CD14-positive monocyte (primary cell): ENCODE measurements around the gene IPPK. TPM values are rescaled to one million over a fixed set of nuclear protein-coding genes. Genes with fewer than 3 reads are reported as not detected.

Source experiments
- DNase-seq, 3 donors: peaks; one replicate each; pipeline ENCODE4 v3.0.0-alpha.2; 2011 to 2022
- H2AFZ ChIP-seq: 2 replicates; pipeline ENCODE4 v1.6.0; 2012; ENCODE audit warnings: mild to moderate bottlenecking, low read depth, low read length, inconsistent platforms; ENCODE audit not compliant: insufficient read depth, poor library complexity, severe bottlenecking
- H3K27ac ChIP-seq, 2 donors: 1 replicate in 1 of 2; 2 replicates in 1 of 2; pipeline ENCODE4 v1.5.1; 2012 to 2013; ENCODE audit warnings: low read length in 2 of 2, control low read depth in 1 of 2, inconsistent platforms in 1 of 2, low read depth in 1 of 2, mild to moderate bottlenecking in 1 of 2
- H3K27me3 ChIP-seq, 2 donors: one replicate each; pipeline versions ENCODE4 v1.6.0 to v1.6.1; 2011 to 2013; ENCODE audit warnings: low read length in 2 of 2; ENCODE audit not compliant: control insufficient read depth in 2 of 2, insufficient read depth in 2 of 2
- H3K36me3 ChIP-seq, 2 donors: replicated peaks in 1 of 2; 1 replicate in 1 of 2; 2 replicates in 1 of 2; pipeline versions ENCODE4 v1.5.1 to v1.6.1; 2012 to 2013; ENCODE audit warnings: low read length in 2 of 2, control low read depth in 1 of 2, inconsistent platforms in 1 of 2, mild to moderate bottlenecking in 1 of 2; ENCODE audit not compliant: insufficient read depth in 2 of 2, control insufficient read depth in 1 of 2
- H3K4me1 ChIP-seq, 2 donors: 1 replicate in 1 of 2; 2 replicates in 1 of 2; pipeline versions ENCODE4 v1.5.1 to v1.6.1; 2012 to 2013; ENCODE audit warnings: low read length in 2 of 2, control low read depth in 1 of 2, inconsistent platforms in 1 of 2, mild to moderate bottlenecking in 1 of 2, moderate library complexity in 1 of 2; ENCODE audit not compliant: insufficient read depth in 2 of 2, control insufficient read depth in 1 of 2
- H3K4me2 ChIP-seq: replicated peaks from 2 replicates; pipeline ENCODE3; 2012; ENCODE audit warnings: low read length, moderate library complexity, mild to moderate bottlenecking; ENCODE audit not compliant: poor library complexity, severe bottlenecking; ENCODE audit errors: extremely low read depth
- H3K4me3 ChIP-seq, 3 experiments: fragments of 200-600 bp in 1 of 3; sonication (generic) in 1 of 3; replicated peaks in 1 of 3; 1 replicate in 2 of 3; 2 replicates in 1 of 3; pipeline ENCODE4 v1.5.1; 2011 to 2013; ENCODE audit warnings: low read length in 3 of 3, mild to moderate bottlenecking in 3 of 3, control low read depth in 2 of 3, low read depth in 2 of 3, inconsistent platforms in 1 of 3, moderate library complexity in 1 of 3
- H3K79me2 ChIP-seq: 2 replicates; pipeline ENCODE4 v1.6.0; 2012; ENCODE audit warnings: mild to moderate bottlenecking, control low read depth, inconsistent platforms, low read length, moderate library complexity; ENCODE audit not compliant: insufficient read depth
- H3K9ac ChIP-seq: 2 replicates; pipeline ENCODE4 v1.6.0; 2017; ENCODE audit warnings: low read length, mild to moderate bottlenecking; ENCODE audit not compliant: insufficient read depth, poor library complexity, severe bottlenecking
- H3K9me3 ChIP-seq, 2 donors: replicated peaks in 1 of 2; 1 replicate in 1 of 2; 2 replicates in 1 of 2; pipeline versions ENCODE4 v1.5.1 to v1.6.1; 2012 to 2013; ENCODE audit warnings: low read length in 2 of 2, control low read depth in 1 of 2; ENCODE audit not compliant: control insufficient read depth in 1 of 2, insufficient read depth in 1 of 2
- H4K20me1 ChIP-seq: 2 replicates; pipeline ENCODE4 v1.6.0; 2012; ENCODE audit warnings: mild to moderate bottlenecking, low read length, control low read depth, moderate library complexity; ENCODE audit not compliant: insufficient read depth
- H3K27ac Mint-ChIP-seq, 7 donors: one replicate each; pipeline ENCODE4 v1.8.0; 2020; ENCODE audit warnings: mild to moderate bottlenecking in 7 of 7, mixed read lengths in 7 of 7, moderate library complexity in 6 of 7, inconsistent platforms in 2 of 7
- H3K27me3 Mint-ChIP-seq, 3 donors: one replicate each; pipeline ENCODE4 v1.8.0; 2021 to 2022; ENCODE audit warnings: low read depth in 3 of 3, mild to moderate bottlenecking in 3 of 3, mixed read lengths in 3 of 3, moderate library complexity in 3 of 3, inconsistent platforms in 1 of 3
- H3K36me3 Mint-ChIP-seq, 2 donors: one replicate each; pipeline ENCODE4 v1.8.0; 2020; ENCODE audit warnings: mixed read lengths in 2 of 2, inconsistent platforms in 1 of 2, mild to moderate bottlenecking in 1 of 2
- H3K4me1 Mint-ChIP-seq: one replicate; pipeline ENCODE4 v1.8.0; 2020; ENCODE audit warnings: mild to moderate bottlenecking, mixed read lengths
- H3K4me3 Mint-ChIP-seq, 2 donors: one replicate each; pipeline ENCODE4 v1.8.0; 2020; ENCODE audit warnings: mild to moderate bottlenecking in 2 of 2, mixed read lengths in 2 of 2, moderate library complexity in 1 of 2
- H3K9me3 Mint-ChIP-seq, 7 donors: one replicate each; pipeline ENCODE4 v1.8.0; 2020 to 2022; ENCODE audit warnings: mixed read lengths in 7 of 7, mild to moderate bottlenecking in 6 of 7, moderate library complexity in 6 of 7, inconsistent platforms in 2 of 7
- CTCF ChIP-seq: fragments of 200-600 bp; IDR thresholded peaks from one replicate; pipeline ENCODE4 v1.8.0; 2022; ENCODE audit warnings: antibody characterized with exemption, mild to moderate bottlenecking
- WGBS: methylation state at CpG from one replicate; pipeline ENCODE4 v1.1.5; 2013; ENCODE audit warnings: missing lambda C conversion rate; ENCODE audit not compliant: insufficient coverage; 5-methylcytosine and 5-hydroxymethylcytosine counted together
- intact Hi-C, 2 donors: fragments of 100-400 bp; cut with micrococcal nuclease; formaldehyde crosslinking; loops; one replicate each; pipeline versions ENCODE4 v1.15.0 to v1.15.1; 2023
- polyA plus RNA-seq, 3 donors: library from polyadenylated mRNA; depleted of rRNA in 1 of 3; unstranded in 2 of 3; stranded (reverse) in 1 of 3; fragments of 300-500 nt in 2 of 3; fragments of >200 nt in 1 of 3; fragmentation: Illumina TruSeq in 2 of 3; gene quantifications; 1 replicate in 2 of 3; 2 replicates in 1 of 3; pipeline ENCODE4 v1.2.3, GENCODE V29; 2012 to 2021

The IPPK gene
- polyA plus RNA-seq, 3 donors: 1.9 to 11.6 (median 3.2) TPM

DNA sequence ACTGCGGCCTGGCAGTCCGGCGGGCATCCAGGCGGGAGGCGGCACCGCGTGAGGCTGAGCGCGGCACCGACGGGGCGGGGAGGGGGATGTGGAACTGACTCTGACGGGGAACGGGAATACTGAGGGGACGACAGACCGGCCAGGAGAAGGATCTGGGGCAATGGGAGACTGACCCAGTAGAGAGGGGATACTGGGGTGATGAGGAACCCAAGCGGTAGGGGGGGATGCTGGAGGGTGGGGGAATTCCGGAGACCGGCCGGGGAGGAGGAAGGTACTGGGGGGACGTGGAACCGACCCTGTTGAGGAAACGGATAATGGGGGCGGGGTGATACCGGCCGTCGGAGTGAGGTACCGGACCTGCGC, 423 bp downstream of the IPPK start:
- Histone ChIP-seq H4K20me1 (peaks cover 8% of the 10 kb centered on the region), H3K4me3 (peak overlapping the region; percentile 67 to 97 (median 69)), H3K9me3 (no peaks in the 10 kb centered on the region), H3K4me2 (peak overlapping the region; percentile 97), H3K27ac (peak overlapping the region; percentile 39 to 98), H3K79me2 (peaks cover 66% of the 10 kb centered on the region), H3K27me3 (no peaks in the 10 kb centered on the region), H2AFZ (peak overlapping the region; percentile 96), H3K36me3 (peaks cover 8 to 21% of the 10 kb centered on the region in 2 donors), H3K9ac (peak overlapping the region; percentile 84), H3K4me1 (peaks cover 13 to 23% of the 10 kb centered on the region in 2 donors)
- Mint-ChIP-seq H3K9me3 (peaks cover 0 to 2% (median 0%) of the 10 kb centered on the region in 7 donors), H3K27me3 (peaks cover 0 to 1% (median 0%) of the 10 kb centered on the region in 3 donors), H3K27ac (peak overlapping the region; percentile 76 to 97 (median 92)), H3K36me3 (peaks cover 17 to 22% of the 10 kb centered on the region in 2 donors), H3K4me3 (peak overlapping the region; percentile 89 to 92), H3K4me1 (peaks cover 29% of the 10 kb centered on the region)
- TF ChIP-seq CTCF: no peak
- 1% methylated on average over 29 of the region's 29 CpGs for WGBS
- peak; percentile 25 to 70 (median 49) for DNase-seq
- intact Hi-C loops: no loop called here

GRCh38 chr9:92668746-92669526, 995 bp downstream of the IPPK start:
- H3K9me3 ChIP-seq: no peaks in the 10 kb centered on the region
- H3K27me3 ChIP-seq: no peaks in the 10 kb centered on the region
- peak overlapping the region in 1 of 2 donors; percentile 98 for H3K27ac ChIP-seq
- no peak for TF ChIP-seq CTCF
- Mint-ChIP-seq H3K27me3 (peaks cover 0 to 1% (median 0%) of the 10 kb centered on the region in 3 donors), H3K36me3 (peaks cover 17 to 24% of the 10 kb centered on the region in 2 donors), H3K4me3 (peak overlapping the region; percentile 89 to 92), H3K4me1 (peaks cover 29% of the 10 kb centered on the region), H3K9me3 (peaks cover 0 to 2% (median 0%) of the 10 kb centered on the region in 7 donors), H3K27ac (peak overlapping the region; percentile 76 to 97 (median 92))
- H2AFZ ChIP-seq: peak overlapping the region; percentile 96
- intact Hi-C loops: no loop called here
- peaks cover 8 to 26% of the 10 kb centered on the region in 2 donors for H3K36me3 ChIP-seq
- peak in 1 of 3 donors; percentile 5 for DNase-seq
- peaks cover 72% of the 10 kb centered on the region for H3K79me2 ChIP-seq
- peaks cover 13 to 23% of the 10 kb centered on the region in 2 donors for H3K4me1 ChIP-seq
- H3K4me2 ChIP-seq: peak overlapping the region; percentile 97
- peaks cover 12% of the 10 kb centered on the region for H4K20me1 ChIP-seq
- H3K4me3 ChIP-seq: peak overlapping the region; percentile 67 to 97 (median 69)
- 30% methylated on average over 13 of the region's 14 CpGs for WGBS
- peak overlapping the region; percentile 84 for H3K9ac ChIP-seq
